GM12891 (cell line): Measurements from ENCODE around the gene PPP2R1B.

ENCODE experiments used
- PAX5 ChIP-seq: IDR thresholded peaks from 2 replicates; pipeline ENCODE4 v1.6.1; 2011; ENCODE audit warnings: low read length, moderate library complexity, mild to moderate bottlenecking; ENCODE audit not compliant: insufficient read depth, severe bottlenecking
- POLR2A ChIP-seq: IDR thresholded peaks from 2 replicates; pipeline ENCODE4 v1.6.1; 2011; ENCODE audit warnings: low read depth, low read length, control low read depth
- POLR2AphosphoS5 ChIP-seq: IDR thresholded peaks from 2 replicates; pipeline ENCODE4 v1.6.1; 2011; ENCODE audit warnings: low read depth, low read length, control low read depth
- SPI1 ChIP-seq: IDR thresholded peaks from 2 replicates; pipeline ENCODE4 v1.6.1; 2011; ENCODE audit warnings: low read depth, low read length, control low read depth
- TAF1 ChIP-seq: IDR thresholded peaks from 2 replicates; pipeline ENCODE4 v1.6.1; 2011; ENCODE audit warnings: low read depth, low read length, control low read depth

GRCh38 chr11:111736621-111737443, 29.4 kb downstream of the PPP2R1B start:
- TF ChIP-seq SPI1 (no peak), POLR2A (no peak), POLR2AphosphoS5 (no peak), TAF1 (no peak), PAX5 (no peak)
